IPS DF 4.7 (cell line): ENCODE measurements around the gene KIAA0825.
A peak's percentile ranks its signal among the peaks of the same experiment; 100 is the strongest.

Source experiments
- DNase-seq: peaks from one replicate; pipeline ENCODE4 v3.0.0-alpha.2; 2013; ENCODE audit warnings: low spot score; ENCODE audit errors: extremely low read depth

KIAA0825 gene

DNA sequence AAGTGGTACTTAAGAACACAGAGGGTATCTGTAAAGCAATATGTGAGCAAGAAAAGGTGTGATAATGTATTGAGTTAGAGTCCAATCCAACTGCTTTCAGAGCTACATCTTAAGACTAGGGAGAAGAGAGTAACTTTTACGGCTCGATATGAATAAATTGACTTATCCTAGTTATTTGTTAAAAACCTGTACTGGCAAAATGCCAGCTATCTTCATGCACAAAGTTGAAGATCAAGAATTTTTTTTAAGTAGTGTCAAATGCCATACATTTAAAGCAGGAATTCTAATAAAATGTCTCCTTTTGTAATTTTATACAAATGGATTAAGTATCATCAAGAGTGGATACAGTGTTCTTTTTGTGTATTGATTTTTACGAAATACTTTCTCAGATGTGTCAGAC, 305.2 kb downstream of the KIAA0825 start:
- DNase-seq = no peak

DNA sequence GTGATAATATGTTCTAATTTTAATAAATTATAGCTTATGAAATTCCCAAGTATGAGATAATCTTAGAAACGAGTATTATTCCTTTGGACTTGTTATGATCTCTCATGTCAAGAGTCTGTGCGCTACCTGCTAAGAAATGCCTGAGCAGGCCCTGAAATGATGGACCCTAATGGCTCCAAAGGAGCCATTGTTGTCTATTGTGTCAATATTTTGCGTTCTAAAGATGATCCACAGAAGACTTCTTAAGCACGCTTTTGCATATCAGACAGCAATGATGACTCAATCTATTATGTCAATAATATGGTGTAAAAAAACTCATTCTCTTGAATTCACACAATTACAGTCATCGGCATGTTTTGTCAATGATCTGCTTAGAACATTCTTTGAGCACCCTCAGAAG, 306.1 kb downstream of the KIAA0825 start:
- no peak for DNase-seq

DNA sequence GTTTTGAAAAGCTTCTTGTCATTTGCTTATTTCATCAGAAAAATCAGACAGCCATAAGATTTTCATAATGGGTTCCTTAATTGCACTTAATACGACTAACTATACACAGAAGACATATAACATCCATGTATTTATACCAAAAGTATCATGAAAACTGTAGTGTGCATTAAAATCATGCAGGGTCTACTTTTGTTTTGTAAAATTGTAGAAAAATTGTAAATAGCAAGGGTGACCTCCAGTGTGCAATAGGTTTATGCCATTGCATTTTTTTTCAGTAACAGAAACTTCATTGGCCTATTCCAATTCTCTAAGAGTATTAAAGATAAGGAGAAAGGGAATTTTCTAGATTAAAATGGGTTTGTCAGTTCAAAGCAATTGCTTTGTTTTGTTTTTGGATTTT, 307.6 kb downstream of the KIAA0825 start:
- DNase-seq = no peak

DNA sequence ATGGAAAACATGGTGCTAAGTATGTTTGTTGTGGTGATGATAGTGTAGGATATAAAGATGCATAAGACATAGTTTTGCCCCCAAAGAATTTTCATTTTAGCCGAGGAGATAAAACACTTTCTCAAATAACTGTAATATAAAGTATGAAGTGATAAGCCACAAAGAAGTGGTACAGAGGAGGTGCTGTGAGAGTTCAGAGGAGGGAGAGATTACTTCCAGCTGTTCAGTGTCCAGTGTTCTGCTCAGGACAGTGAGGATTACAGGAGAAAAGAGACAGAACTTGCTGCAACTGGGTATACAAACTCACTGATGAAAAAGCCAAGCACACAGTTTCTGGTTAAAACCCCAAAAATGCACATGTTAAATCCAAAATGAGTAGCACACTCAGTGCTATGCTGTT, 309.3 kb downstream of the KIAA0825 start:
- DNase-seq = no peak

DNA sequence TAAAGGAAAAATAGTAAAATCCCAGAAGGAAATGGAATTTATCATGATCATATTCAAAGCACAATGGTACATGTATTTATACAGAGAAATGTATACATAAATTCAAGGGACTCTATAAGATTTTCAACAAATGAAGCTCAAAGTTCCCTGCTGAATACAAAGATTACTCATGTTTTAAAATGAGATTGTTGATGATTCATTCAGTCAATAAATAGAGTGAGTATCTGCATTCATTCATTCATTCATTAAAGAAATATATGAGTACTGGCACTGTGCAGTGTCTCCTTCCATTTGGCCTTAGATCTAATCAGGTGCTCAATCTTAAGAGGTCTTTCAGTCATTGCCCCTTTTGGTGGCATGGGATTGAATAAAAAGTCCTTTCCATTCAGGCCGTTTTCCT, 310.0 kb downstream of the KIAA0825 start:
- DNase-seq = no peak

DNA sequence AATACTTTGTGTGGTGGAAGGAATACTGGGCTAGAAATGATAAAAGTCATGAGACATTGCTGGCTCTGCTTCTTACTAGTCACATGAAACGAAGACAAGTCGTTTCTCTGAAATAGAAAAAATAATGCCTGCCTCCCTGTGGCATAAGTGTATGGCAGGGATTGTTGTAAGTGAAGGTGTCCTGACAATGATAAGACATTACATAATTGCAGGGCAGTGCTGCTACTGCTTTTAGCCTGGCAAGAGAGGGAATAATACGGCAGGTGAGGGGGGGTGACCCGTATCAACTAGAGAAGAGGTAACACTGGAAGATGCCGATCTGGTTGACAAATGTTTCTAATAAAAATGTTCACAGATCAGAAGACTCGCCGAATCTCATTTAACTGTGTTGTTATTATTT, 314.3 kb downstream of the KIAA0825 start:
- no peak for DNase-seq

DNA sequence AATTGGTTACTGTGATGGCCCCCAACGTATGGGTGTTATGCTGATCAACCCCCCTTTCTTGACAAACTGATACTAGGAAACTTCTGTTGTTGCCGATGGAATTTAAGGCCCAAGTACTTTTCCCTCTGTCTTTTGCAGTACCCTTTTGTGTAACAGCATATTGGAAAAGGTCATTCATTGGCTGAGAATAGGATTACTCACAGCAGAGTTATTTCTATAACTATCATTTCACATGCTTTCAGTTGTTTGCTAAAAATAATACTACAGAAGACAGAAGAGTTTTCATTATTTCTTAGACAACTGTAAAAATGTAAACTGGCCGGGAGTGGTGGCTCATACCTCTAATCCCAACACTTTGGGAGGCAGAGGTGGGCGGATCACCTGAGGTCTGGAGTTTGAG, 329.5 kb downstream of the KIAA0825 start:
- no peak for DNase-seq

DNA sequence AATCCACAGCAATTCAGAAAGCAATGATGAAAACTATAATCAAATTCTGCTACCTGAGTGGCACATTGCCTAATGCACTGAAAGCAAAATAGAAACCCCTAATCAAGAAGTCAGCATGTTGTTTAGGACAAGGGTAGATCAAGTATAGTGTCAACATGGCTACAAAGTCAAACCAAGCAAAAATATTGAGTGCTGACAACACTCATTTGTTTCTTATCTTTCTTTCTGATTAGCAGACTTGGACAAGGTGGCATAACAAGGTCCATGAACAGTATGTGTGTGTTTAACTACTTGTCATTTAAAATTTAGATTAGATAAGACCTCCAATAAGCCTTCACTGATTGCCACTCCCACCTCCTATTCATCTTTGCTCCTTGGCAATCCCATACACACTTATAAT, 332.4 kb downstream of the KIAA0825 start:
- DNase-seq = no peak

DNA sequence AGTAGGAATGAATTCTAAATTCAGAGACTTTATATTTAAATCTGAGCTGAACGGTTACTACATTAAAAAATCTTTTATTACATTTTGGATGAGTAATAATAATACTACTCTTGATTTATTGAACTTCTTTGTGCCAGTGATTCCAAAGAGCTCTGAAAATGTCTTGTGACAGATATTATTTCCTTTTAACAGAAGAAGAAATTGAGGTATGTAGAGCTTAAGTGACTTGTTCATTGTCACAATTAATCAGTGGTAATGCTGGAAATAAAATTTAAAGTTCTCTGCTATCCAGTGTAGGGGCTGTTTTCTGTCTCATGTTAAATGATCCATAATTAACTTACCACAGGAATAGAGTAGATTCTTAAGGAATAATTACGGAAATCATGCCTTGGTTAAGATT, 335.3 kb downstream of the KIAA0825 start:
- no peak for DNase-seq

DNA sequence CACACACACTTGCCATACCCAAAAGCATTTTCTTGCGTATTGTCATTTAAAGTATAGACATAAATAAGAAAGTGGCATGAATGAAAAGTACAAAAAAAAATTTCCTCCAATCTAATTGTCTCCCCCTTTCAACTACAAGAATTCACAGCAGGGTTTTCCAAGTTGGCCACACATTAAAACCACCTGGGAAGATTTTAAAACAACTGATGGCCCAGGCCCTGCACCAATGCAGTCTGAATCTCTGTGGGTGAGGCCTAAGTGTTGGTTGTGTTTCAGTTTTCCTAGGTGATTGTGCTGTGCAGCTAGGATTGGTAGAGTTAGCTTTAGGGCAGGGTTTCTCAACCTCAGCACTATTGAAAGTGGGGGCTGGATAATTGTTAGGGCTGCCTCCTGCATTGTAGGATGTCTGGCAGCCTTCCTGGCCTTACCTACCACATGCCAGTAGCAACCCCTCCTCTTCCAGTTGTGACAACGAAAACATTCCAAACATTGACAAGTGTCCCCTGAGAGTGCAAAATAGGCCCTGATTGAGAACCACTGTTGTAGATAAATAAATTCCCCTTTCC, 337.1 kb downstream of the KIAA0825 start:
- peak; percentile 7 for DNase-seq

DNA sequence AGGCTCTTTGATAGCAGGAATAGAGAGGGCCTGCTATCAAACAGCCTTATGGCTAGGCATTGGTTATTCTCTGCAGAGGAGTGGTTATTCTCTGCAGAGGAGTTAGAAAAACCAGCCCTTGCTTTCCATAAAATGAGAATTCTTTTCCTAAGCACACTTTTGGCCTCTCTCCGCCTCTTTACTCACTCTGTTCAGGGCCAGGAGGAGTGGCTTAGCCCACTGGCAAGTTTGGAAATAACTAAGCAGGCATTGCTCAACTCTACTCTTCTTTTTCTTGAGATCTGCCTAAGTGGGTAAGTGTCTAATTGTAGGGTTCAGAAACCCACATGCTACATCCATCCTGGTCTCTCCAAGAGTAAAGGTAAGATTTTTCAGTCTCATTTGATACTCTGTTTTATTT, 341.7 kb downstream of the KIAA0825 start:
- DNase-seq = no peak

DNA sequence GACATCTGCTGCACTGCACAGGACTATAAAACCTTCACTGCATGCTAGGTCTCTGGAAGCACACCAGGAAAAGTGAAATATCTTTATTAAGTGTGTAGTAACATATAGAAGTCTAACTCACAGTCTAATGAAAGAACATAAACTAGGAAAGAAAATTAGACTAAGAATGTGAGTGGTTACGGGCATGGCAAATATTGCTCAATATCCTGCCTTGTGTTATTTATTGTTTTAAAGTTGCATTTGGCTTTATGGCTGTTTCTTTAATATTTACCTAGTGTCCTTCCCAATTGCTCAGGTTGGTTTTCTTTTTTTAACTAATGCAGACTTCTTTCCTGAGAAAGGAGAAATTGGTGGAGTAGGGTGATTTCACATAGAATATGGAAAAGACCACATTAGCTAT, 342.4 kb downstream of the KIAA0825 start:
- no peak for DNase-seq

DNA sequence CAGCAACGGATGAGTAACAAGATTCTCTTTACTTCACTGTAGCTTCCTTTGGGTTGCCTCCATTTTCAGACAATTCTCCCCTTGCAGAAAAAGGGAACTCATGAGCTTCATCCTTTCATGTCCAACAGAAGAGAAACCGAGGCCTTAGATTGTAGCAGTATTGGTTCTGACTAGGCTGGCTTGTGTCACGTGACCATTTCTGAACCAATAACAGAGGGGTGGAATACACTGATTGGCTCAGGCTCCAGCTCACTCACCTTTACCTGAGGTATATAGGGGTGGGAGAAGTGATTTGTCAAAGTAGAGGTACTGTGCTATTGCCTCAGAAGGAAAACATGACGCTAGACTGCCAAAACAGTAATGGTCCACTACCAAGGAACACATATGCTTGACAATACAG, 343.7 kb downstream of the KIAA0825 start:
- no peak for DNase-seq

DNA sequence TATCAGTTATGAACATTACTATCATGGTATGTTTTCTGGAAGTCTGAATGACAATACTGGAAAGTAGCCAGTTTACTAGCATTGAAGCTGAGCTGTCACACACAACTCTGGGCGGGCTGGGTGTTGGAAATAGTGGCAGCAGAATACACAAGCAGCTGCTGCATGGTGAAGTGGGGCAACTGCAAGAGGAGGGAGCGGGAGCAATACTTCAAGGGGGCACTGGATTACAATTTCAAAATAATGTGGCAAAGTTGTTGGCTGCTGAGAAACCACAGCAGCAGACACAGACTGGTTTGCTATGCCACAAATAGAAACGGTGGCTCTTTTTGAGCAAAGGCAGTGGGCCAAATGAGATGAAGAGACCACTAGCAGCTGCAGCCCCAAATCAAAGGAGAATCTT, 350.2 kb downstream of the KIAA0825 start:
- DNase-seq = no peak

DNA sequence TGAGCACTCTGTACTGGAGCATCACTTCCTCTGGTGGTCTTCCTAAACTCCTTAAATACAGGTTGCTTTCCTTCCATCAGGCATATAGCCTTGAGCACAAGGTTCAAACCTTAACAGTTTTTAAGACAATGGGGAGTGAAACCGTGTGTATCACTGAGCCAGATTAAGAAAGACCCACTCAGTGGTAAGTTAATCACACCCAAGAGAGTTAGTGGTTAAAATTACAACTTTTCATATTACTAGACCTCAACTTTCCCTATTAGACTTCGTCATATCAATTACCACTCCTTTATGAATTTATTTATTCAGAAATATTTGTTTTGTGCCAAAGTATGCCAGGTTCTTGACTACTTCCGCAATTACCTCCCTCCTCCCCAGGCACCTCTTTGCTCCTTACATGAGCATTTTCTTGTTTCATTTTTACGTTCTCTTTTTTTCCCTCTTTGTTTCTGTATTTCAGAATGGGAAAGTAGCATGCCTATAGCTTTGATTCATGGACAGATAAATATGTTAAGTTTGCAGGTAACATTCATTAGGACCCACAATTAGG, 351.0 kb downstream of the KIAA0825 start:
- DNase-seq = no peak

DNA sequence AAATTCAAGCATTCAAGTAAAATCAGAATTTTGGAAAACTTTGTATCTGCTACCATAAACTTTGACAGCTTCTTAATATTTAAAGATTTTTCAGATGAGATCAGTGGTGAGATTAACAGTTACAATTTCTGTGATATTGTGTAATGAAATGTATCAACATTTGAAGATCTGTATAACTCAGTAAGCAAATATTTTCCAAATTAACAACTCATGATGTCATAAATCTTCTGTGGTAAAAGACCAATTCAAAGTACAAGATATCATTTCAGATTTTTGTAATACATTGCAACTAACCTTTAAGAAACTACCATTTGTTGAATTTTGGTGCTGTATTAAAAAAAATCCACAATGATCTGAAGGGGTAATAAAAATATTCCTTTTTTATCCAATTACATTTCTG, 352.2 kb downstream of the KIAA0825 start:
- DNase-seq = no peak

DNA sequence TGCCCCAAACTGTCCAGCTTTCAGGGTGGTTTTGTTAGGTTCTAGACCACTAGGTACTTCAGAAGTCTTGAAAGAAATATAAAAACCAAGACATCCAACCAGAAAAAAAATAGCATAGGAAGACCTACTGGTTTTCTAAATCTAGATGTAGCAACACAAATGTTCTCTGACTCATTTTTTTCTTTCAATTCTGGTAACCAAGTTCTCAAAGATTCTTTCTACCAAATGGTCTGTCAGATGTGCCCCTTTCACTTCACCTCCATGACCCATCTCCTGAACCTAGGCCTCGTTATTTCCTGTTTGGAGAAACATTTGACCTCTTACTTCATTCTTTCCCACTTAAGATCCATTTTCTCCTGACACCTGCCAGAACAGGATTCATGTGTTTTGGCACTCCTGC, 355.3 kb downstream of the KIAA0825 start:
- no peak for DNase-seq

DNA sequence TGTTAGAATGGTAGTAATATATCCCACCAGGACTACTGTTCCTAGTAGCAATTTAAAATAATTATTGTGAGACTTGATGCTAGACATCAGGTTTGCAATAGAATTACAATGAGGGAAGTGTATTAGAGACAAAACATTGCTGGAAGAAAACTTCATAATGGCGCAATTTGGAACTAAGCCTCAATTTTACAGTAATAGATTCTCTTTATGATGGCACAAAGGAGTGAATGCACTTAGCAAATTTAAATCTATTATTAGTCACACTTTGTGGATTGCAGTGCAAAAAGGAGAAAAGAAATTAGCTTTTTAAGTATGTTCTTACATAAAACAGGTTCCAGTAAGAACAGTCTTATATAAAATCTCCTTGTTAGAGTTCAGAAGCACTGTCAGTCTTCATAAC, 358.3 kb downstream of the KIAA0825 start:
- DNase-seq = no peak

DNA sequence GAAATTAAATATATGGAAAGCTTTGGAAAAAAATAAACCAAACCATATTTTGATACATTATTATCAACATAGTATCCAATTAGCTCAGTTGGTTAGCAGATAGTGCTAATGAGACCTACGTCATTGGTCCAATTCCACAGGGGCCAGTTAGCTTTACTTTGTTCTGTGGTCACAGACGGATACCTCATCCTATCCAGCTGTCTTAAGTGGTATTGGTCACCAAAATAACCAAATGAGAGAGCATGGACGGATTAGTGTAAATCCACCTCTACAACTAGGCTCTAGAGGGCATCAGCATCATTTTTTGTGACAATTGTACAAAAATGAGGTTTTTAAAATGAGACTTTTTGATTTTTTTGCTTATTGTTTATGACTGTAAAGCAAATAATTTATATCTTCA, 364.2 kb downstream of the KIAA0825 start:
- DNase-seq = no peak

DNA sequence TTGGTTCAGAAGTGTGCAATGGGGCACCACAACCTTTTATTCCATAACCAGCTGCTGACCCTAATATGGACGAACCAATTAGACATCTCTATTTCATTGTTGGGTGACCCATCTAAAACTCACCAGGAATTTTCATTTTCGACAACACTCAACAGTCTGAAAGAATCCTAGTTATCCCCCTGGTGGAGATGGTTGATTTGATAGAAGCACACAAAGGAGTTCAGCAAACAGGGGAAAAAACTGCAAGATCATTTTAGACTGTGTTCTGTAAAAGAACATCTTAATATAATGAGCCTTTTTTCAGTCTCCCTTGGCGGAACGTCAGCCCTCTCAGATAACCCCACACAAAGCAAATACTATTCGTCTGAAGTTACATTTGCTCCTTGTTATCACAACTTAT, 367.4 kb downstream of the KIAA0825 start:
- DNase-seq = no peak

DNA sequence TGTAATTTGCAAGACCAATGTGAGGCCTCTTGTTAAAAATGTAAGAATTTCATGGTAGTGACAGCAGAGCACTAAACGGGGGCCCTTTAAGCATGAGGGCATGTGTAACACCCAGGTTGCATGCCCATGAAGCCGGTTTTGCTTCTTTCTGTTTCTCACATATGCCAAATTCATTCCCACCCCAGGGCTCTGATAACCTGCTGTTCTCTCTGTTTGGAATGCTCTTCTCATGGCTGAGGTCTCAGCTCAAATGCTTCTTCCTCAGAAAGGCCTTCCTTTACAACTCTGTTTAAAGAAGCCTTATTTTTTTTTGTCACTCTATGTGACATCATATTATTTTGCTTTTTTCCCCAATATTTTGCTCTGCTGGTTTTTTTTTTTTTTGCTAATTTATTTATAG, 369.0 kb downstream of the KIAA0825 start:
- no peak for DNase-seq

DNA sequence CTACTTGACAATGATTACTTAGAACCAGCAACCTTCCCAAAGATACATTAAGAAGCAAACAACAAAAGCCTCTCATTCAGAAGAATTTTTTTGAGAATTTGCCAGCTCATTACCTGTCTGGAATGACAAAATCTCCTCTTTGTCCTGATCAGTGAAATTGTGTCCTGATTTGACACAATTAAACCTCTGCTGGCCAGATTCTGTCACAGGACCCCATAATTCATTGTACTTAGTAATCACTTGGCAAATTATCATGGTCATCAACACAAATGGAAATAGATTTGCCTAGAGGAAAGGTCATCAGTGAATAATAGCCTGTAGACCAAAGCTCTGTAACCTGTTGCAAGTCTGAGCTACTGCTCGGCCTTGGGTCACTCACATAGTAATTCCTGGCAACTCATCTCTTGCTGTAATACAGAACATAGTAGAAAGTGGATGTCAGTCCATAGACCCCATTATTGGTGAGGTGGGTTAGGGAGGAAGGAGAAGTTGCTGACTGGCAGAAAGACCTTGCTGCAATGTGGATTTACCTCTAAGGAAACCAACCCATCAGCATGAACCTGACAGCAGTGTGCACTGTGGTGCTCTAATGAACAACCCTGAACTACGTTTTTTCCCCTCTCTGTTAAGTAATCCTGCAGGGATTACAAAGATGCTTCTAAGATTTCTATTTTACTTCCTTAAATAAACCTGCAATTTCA, 370.1 kb downstream of the KIAA0825 start:
- no peak for DNase-seq

DNA sequence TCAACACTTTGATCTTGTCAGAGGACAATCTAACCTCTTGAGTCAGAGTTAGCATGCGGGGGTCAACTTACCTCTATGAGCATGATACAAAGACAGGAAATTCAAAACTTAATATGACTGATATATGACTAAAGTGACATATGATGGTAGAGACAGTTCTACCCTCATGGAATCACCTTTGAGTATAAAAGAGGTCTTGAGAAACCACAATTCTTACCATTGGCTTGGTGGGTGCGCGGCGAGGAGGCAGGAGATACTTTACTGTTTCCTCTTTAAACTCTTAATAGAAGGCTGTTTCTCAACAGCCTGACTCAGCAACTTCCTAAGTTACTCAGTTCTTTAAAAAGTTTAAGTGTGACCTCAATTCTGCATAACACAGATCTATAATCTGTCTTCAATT, 372.8 kb downstream of the KIAA0825 start:
- DNase-seq = no peak
